Measurements from ENCODE around the gene CLDN20.

Gene CLDN20

GRCh38 chr6:155223646-155224451 lies 40.0 kb upstream of the CLDN20 start:
- no peak overlapping the region for H3K4me3 ChIP-seq (ENCODE audit: low read length)
- H3K4me1 ChIP-seq (ENCODE audit: control insufficient read depth, low read length) = no peaks in the 10 kb centered on the region
- no peaks in the 10 kb centered on the region for H3K9me3 ChIP-seq (ENCODE audit: control insufficient read depth, insufficient read depth, low read length)
- H3K4me2 ChIP-seq (ENCODE audit: low read length) = no peak overlapping the region
- H4K20me1 ChIP-seq (ENCODE audit: control insufficient read depth, insufficient read depth, low read depth, low read length) = no peaks in the 10 kb centered on the region
- TF ChIP-seq CTCF (IDR thresholded peaks at IDR 0.05; ENCODE audit: low read depth, low read length, poor library complexity, severe bottlenecking) (no peak), EZH2phosphoT487 (IDR thresholded peaks at IDR 0.05; ENCODE audit: borderline replicate concordance, low read length) (no peak)
- no peak overlapping the region for H3K27ac ChIP-seq (ENCODE audit: low read depth, low read length)
- H3K27me3 ChIP-seq (ENCODE audit: control insufficient read depth, low read length) = no peaks in the 10 kb centered on the region
- no peaks in the 10 kb centered on the region for H3K79me2 ChIP-seq (ENCODE audit: control insufficient read depth, low read length)
- no peaks in the 10 kb centered on the region for H3K9me2 ChIP-seq (replicated peaks; ENCODE audit: control insufficient read depth, low read length)
- no peaks in the 10 kb centered on the region for H3F3A ChIP-seq (ENCODE audit: control insufficient read depth, insufficient read depth)
- no peaks in the 10 kb centered on the region for H3K36me3 ChIP-seq (ENCODE audit: control insufficient read depth, low read length)

- Histone ChIP-seq H4K20me1 (ENCODE audit: control insufficient read depth, insufficient read depth, low read depth, low read length) (no peaks in the 10 kb centered on the region), H3F3A (ENCODE audit: control insufficient read depth, insufficient read depth) (no peaks in the 10 kb centered on the region), H3K79me2 (ENCODE audit: control insufficient read depth, low read length) (no peaks in the 10 kb centered on the region), H3K4me2 (ENCODE audit: low read length) (no peak overlapping the region), H3K27me3 (ENCODE audit: control insufficient read depth, low read length) (no peaks in the 10 kb centered on the region), H3K9me2 (replicated peaks; ENCODE audit: control insufficient read depth, low read length) (no peaks in the 10 kb centered on the region), H3K36me3 (ENCODE audit: control insufficient read depth, low read length) (no peaks in the 10 kb centered on the region), H3K4me3 (ENCODE audit: low read length) (no peak overlapping the region), H3K9me3 (ENCODE audit: control insufficient read depth, insufficient read depth, low read length) (no peaks in the 10 kb centered on the region), H3K27ac (ENCODE audit: low read depth, low read length) (no peak overlapping the region), H3K4me1 (ENCODE audit: control insufficient read depth, low read length) (no peaks in the 10 kb centered on the region)
- TF ChIP-seq CTCF (IDR thresholded peaks at IDR 0.05; ENCODE audit: low read depth, low read length, poor library complexity, severe bottlenecking) (no peak), EZH2phosphoT487 (IDR thresholded peaks at IDR 0.05; ENCODE audit: borderline replicate concordance, low read length) (no peak)
Observed at GRCh38 chr6:155224618-155225017, 39.2 kb upstream of the CLDN20 start.

GRCh38 chr6:155227046-155227445 lies 36.8 kb upstream of the CLDN20 start:
- H3K79me2 ChIP-seq (ENCODE audit: control insufficient read depth, low read length) = no peaks in the 10 kb centered on the region
- no peaks in the 10 kb centered on the region for H3K27me3 ChIP-seq (ENCODE audit: control insufficient read depth, low read length)

More at GRCh38 chr6:155227046-155227445, 36.8 kb upstream of the CLDN20 start:
- Histone ChIP-seq H3K4me2 (ENCODE audit: low read length) (no peak overlapping the region), H3K9me2 (replicated peaks; ENCODE audit: control insufficient read depth, low read length) (no peaks in the 10 kb centered on the region), H3F3A (ENCODE audit: control insufficient read depth, insufficient read depth) (no peaks in the 10 kb centered on the region), H3K27ac (ENCODE audit: low read depth, low read length) (no peak overlapping the region), H3K4me1 (ENCODE audit: control insufficient read depth, low read length) (no peaks in the 10 kb centered on the region), H3K36me3 (ENCODE audit: control insufficient read depth, low read length) (no peaks in the 10 kb centered on the region), H4K20me1 (ENCODE audit: control insufficient read depth, insufficient read depth, low read depth, low read length) (no peaks in the 10 kb centered on the region), H3K4me3 (ENCODE audit: low read length) (no peak overlapping the region), H3K9me3 (ENCODE audit: control insufficient read depth, insufficient read depth, low read length) (no peaks in the 10 kb centered on the region)
- TF ChIP-seq CTCF (IDR thresholded peaks at IDR 0.05; ENCODE audit: low read depth, low read length, poor library complexity, severe bottlenecking) (no peak), EZH2phosphoT487 (IDR thresholded peaks at IDR 0.05; ENCODE audit: borderline replicate concordance, low read length) (no peak)

Measured in DOHH2 (cell line).